ENCODE results near the gene TMEM123.

Gene TMEM123

GRCh38 chr11:102346748-102347461 lies 105.7 kb downstream of the TMEM123 start, which contains the start of gene BIRC2:
Gene BIRC2 (plus strand): TSS chr11:102347214. CDS start chr11:102349855, 2,641 bp downstream.
- TF ChIP-seq, protein P1, sequence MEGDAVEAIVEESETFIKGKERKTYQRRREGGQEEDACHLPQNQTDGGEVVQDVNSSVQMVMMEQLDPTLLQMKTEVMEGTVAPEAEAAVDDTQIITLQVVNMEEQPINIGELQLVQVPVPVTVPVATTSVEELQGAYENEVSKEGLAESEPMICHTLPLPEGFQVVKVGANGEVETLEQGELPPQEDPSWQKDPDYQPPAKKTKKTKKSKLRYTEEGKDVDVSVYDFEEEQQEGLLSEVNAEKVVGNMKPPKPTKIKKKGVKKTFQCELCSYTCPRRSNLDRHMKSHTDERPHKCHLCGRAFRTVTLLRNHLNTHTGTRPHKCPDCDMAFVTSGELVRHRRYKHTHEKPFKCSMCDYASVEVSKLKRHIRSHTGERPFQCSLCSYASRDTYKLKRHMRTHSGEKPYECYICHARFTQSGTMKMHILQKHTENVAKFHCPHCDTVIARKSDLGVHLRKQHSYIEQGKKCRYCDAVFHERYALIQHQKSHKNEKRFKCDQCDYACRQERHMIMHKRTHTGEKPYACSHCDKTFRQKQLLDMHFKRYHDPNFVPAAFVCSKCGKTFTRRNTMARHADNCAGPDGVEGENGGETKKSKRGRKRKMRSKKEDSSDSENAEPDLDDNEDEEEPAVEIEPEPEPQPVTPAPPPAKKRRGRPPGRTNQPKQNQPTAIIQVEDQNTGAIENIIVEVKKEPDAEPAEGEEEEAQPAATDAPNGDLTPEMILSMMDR (IDR thresholded peaks at IDR 0.05), result peak; percentile 89
- peaks cover 17% of the 10 kb centered on the region for H3K36me3 ChIP-seq
- no peaks in the 10 kb centered on the region for H3K27me3 ChIP-seq
- H3K4me1 ChIP-seq (ENCODE audit: control insufficient read depth in 1 of 2, insufficient read depth in 1 of 2, low read depth in 1 of 2, low read length in 1 of 2), result peaks cover 27 to 29% of the 10 kb centered on the region in 2 experiments
- peak within 1 kb of the TSS; percentile 88 to 92 for H3K4me3 ChIP-seq (ENCODE audit: low read depth in 1 of 2, low read length in 1 of 2)
- no peaks in the 10 kb centered on the region for H3K9me3 ChIP-seq
- H3K27ac ChIP-seq, result peak within 1 kb of the TSS; percentile 96

- H3K4me3 ChIP-seq (ENCODE audit: low read depth in 1 of 2, low read length in 1 of 2), result peak overlapping the region; percentile 88 to 92
- TF ChIP-seq, protein P1 (IDR thresholded peaks at IDR 0.05), result no peak
- H3K27ac ChIP-seq, result peak overlapping the region; percentile 96
- peaks cover 17% of the 10 kb centered on the region for H3K36me3 ChIP-seq
- no peaks in the 10 kb centered on the region for H3K9me3 ChIP-seq
- no peaks in the 10 kb centered on the region for H3K27me3 ChIP-seq
- peaks cover 27 to 29% of the 10 kb centered on the region in 2 experiments for H3K4me1 ChIP-seq (ENCODE audit: control insufficient read depth in 1 of 2, insufficient read depth in 1 of 2, low read depth in 1 of 2, low read length in 1 of 2)
Observed at GRCh38 chr11:102346456-102346747, 106.2 kb downstream of the TMEM123 start.
